ENCODE results near the gene TTC1.

DNA sequence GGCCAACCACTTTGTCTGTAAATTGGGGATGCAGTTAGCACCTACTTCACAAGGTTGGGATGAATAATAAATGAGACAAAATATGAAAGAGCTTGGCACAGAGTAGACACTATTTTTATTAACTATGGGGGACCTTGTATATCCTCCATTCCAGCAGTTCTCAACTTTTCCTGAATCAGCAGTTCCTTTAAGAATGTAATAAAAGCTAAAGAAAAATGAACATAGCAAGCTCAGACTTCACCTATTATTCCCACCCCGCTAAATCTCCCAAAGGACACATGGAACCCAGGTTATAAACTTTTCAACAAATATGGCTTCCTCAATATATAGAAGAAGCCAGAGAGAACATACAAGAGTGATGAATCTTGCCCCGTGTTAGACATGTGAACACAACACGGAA is 32.0 kb upstream of the TTC1 start:
- TF ChIP-seq POLR2A (IDR thresholded peaks at IDR 0.05; ENCODE audit: low read depth, low read length): no peak
- no peak for TF ChIP-seq POLR2AphosphoS5 (IDR thresholded peaks at IDR 0.05; ENCODE audit: low read depth, low read length)
